OCI-M1 (cell line): ENCODE measurements around the gene ARL4A.
A peak's percentile ranks its signal among the peaks of the same experiment; 100 is the strongest.

Source experiments
- DNase-seq: peaks from one replicate; lab custom pipeline; 2025; lab: John Stamatoyannopoulos, UW

The ARL4A gene

GRCh38 chr7:12725575-12726316 lies 38.3 kb downstream of the ARL4A start:
- no peak for DNase-seq

DNA sequence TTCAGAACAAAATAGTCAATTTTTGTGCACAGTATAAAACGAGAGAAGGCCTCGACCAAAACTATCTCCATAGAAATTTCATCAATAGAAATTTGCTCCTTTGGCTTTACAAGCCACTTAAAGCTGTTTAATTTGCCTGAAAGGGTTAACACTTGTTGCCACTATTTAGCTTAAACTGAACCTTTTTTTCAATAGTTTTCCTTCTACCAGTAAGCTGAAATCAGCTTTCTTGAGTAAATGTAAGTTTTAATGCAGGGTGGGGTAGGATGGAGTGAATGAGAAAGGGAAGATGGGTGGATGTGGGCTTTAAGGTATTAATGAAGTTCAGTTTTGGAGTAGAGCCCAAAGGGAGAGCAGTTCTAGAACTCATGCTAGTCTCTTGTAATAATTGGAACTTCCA lies 39.5 kb downstream of the ARL4A start:
- DNase-seq = no peak

DNA sequence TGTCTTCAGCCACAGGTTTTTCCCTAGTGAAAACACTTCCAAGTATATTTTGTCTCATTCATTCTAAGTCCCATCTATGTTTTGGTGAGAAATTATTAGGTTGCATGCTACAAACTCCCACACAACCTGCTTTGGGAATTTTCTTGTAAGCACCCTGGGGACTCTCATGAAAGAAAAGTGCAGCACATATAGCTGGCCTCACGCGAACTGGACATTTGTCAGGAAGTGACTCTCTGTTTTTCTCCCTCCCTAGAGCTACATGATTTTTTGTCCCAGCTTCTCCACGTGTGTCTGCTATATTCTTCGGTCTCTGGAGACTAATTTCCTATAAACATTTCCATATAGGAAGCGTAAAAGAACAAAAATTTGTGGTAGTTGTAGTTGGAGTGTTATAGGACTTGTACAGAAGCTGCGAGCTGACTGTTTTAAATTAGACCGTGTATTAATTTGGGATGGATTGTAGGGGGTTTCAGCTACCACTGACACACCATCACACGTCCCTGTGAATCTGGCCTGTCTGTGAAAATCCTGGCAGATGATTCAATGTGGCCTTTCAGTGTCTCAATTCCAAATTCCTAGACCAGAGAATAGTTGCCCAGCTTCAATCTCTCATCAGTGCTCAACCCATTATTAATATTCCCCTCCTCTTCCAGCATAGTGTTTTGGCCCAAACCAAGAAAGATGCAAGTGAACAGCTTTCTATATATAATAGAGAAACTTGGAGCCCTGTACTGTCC lies 40.2 kb downstream of the ARL4A start:
- no peak for DNase-seq

DNA sequence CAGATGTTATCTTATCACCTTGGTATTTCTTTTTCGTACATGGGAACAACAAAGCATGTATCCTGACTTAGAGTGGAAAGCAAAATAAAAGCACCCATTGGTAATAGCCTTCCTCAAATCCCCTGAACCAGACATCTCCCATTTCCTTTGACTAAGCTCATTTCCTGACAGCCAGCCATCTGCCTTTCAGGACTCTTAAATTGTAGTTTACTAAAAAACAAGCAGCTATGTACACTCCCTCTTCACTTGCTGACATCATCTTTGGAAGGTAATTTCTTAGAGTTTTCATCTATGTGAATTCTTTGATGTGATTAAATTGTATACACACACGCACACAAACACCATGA lies 40.7 kb downstream of the ARL4A start:
- no peak for DNase-seq

- DNase-seq = peak; percentile 90
Measured at GRCh38 chr7:12729112-12729511, 41.7 kb downstream of the ARL4A start.

GRCh38 chr7:12730523-12730922 lies 43.1 kb downstream of the ARL4A start:
- DNase-seq = peak; percentile 42

DNA sequence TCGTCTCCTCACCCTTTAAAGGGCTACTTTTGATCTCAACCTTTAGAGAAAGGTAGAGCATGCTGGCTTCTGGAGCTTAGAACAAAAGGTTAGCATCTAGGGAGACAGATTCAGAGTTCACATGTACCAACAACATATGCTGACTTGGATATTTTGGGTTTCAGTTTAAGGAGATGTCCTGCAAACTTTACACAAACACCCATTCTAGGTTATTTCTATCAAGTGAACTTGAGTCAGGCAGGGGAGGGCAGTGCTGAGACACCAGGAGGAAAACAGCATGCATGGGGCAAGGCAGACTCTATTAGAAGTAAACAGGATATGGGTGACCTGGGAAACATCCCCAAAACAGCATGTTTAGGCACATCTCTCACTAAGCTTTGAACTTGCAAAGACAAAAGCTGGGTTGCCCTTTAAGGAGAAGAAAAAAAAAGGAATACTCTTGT lies 43.8 kb downstream of the ARL4A start:
- peak; percentile 81 for DNase-seq

DNA sequence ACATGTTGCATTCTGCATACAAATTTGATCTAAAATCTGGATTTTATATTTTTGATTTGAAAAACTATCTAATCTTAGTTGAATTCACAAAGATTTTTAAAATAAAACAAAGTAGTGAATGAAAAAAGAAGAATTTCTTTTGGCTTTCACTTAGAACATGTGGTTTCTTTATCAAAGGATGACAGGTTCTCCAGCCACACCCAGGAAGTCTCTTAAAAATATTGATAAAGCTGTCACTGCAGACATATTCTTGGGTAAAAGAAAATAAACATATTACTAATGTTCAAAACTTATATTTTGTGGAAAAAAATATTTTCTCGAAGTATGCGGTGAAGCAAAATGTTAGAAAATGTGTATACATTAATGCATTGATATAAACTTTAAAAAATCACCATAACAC lies 44.3 kb downstream of the ARL4A start:
- peak; percentile 82 for DNase-seq

GRCh38 chr7:12732428-12732827 lies 45.0 kb downstream of the ARL4A start:
- DNase-seq = no peak

DNA sequence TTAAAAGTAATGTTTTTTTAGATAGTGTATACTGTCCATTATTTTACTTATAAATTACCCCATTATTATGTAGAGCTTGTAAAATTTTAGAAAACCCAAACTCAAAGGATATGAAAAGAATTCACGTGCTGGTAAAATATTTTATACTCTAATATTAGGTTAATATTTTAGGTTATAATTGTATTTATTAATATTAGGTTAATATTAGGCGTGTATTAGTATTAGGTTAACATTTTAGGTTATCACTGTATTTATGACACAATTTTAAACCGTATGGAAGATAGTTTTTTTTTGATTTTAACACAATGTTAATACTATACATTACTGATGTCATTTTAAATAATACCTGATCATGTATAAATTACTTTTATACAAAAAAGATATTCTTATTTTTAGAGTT lies 48.5 kb downstream of the ARL4A start:
- no peak for DNase-seq

GRCh38 chr7:12737373-12737772 lies 49.9 kb downstream of the ARL4A start:
- DNase-seq = no peak

- DNase-seq = no peak
Measured at GRCh38 chr7:12737836-12738235, 50.4 kb downstream of the ARL4A start.

GRCh38 chr7:12738665-12739064 lies 51.2 kb downstream of the ARL4A start:
- no peak for DNase-seq
